NB4 (cell line): ENCODE results near the gene SMYD5.
A peak's percentile ranks its signal among the peaks of the same experiment; 100 is the strongest.

Experiments used
- CTCF ChIP-seq: IDR thresholded peaks from one replicate; pipeline ENCODE4 v1.5.1; 2012; ENCODE audit warnings: low read depth, low read length
- POLR2A ChIP-seq: IDR thresholded peaks from 2 replicates; pipeline ENCODE4 v1.6.1; 2011; ENCODE audit warnings: mild to moderate bottlenecking; ENCODE audit not compliant: insufficient read length; ENCODE audit errors: extremely low read depth

DNA sequence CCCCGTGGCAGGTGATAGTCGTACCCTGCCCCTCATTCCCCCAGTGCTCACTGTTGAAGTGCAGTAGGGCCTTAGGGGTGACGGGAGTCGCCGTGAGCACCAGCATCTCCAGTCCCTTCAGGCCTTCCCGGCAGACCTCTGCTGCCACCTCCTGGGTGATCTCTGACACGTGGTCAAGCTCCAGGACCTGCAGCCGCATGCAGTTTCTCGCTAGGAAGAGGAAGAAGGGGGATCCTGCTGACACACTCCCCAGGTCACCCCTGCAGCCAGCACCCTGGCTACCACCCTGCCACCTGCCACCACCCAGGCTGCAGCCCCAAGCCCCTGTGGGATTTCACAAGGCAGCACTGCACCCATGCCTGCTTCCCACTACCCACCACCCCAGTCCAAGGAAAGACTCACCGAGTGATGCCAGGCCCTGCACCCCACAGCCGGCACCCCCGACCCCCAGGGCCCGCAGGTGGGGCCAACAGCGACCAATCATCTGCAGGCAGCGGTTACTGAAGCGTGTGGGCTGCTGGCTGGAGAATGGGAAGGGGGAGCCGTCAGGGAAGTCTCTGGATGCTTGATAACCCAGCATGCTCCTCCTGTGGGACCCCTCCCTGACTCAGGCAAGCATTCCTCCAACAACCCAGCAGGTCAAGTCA lies 46.4 kb downstream of the SMYD5 start:
- TF ChIP-seq POLR2A (no peak), CTCF (peak; percentile 32)
